Astrocyte (in vitro differentiated cells and primary cell): ENCODE measurements around the gene DCAF4. TPM values are rescaled to one million over a fixed set of nuclear protein-coding genes. Genes with fewer than 3 reads are reported as not detected.

Source experiments
- DNase-seq: peaks from one replicate; pipeline ENCODE4 v3.0.0-alpha.2; 2010; ENCODE audit warnings: low read depth
- FAIRE-seq: peaks from 2 replicates; lab custom pipeline; 2011; peaks lifted over from hg19 to GRCh38; lab: Jason Lieb, UNC
- H2AFZ ChIP-seq: 2 replicates; pipeline ENCODE4 v1.6.0; 2012; ENCODE audit warnings: low read depth, low read length, inconsistent platforms
- H3K27ac ChIP-seq: 2 replicates; pipeline ENCODE4 v1.5.1; 2011; ENCODE audit warnings: low read depth, low read length, inconsistent platforms
- H3K27me3 ChIP-seq: 2 replicates; pipeline ENCODE4 v1.6.0; 2011; ENCODE audit warnings: low read length, inconsistent platforms; ENCODE audit not compliant: insufficient read depth
- H3K36me3 ChIP-seq: 2 replicates; pipeline ENCODE4 v1.5.1; 2011; ENCODE audit warnings: low read length, inconsistent platforms; ENCODE audit not compliant: insufficient read depth
- H3K4me1 ChIP-seq: 2 replicates; pipeline ENCODE4 v1.5.1; 2011; ENCODE audit warnings: low read length, inconsistent platforms; ENCODE audit not compliant: insufficient read depth
- H3K4me2 ChIP-seq: 2 replicates; pipeline ENCODE4 v1.6.0; 2012; ENCODE audit warnings: low read length, inconsistent platforms
- H3K4me3 ChIP-seq: 2 replicates; pipeline ENCODE4 v1.5.1; 2011; ENCODE audit warnings: low read depth, mild to moderate bottlenecking, low read length, inconsistent platforms; ENCODE audit not compliant: insufficient read depth
- H3K79me2 ChIP-seq: 2 replicates; pipeline ENCODE4 v1.6.0; 2012; ENCODE audit warnings: mild to moderate bottlenecking, low read length, inconsistent platforms; ENCODE audit not compliant: insufficient read depth
- H3K9ac ChIP-seq: 2 replicates; pipeline ENCODE4 v1.6.0; 2012; ENCODE audit warnings: mild to moderate bottlenecking, low read length, inconsistent platforms
- H3K9me3 ChIP-seq: 2 replicates; pipeline ENCODE4 v1.5.1; 2012; ENCODE audit warnings: low read depth, mild to moderate bottlenecking, low read length, inconsistent platforms; ENCODE audit not compliant: insufficient read depth
- H4K20me1 ChIP-seq: 2 replicates; pipeline ENCODE4 v1.6.0; 2012; ENCODE audit warnings: low read length, inconsistent platforms; ENCODE audit not compliant: insufficient read depth
- H3K27ac Mint-ChIP-seq: one replicate; pipeline ENCODE4 v1.8.0; 2021; ENCODE audit warnings: mild to moderate bottlenecking, mixed read lengths; ENCODE audit not compliant: unreplicated experiment
- H3K27me3 Mint-ChIP-seq: one replicate; pipeline ENCODE4 v1.8.0; 2021; ENCODE audit warnings: low read depth, mixed read lengths; ENCODE audit not compliant: unreplicated experiment
- H3K36me3 Mint-ChIP-seq: one replicate; pipeline ENCODE4 v1.8.0; 2021; ENCODE audit warnings: low read depth, mixed read lengths; ENCODE audit not compliant: unreplicated experiment
- H3K4me1 Mint-ChIP-seq: one replicate; pipeline ENCODE4 v1.8.0; 2021; ENCODE audit warnings: low read depth, mixed read lengths; ENCODE audit not compliant: unreplicated experiment
- H3K4me3 Mint-ChIP-seq: one replicate; pipeline ENCODE4 v1.8.0; 2021; ENCODE audit warnings: mild to moderate bottlenecking, moderate library complexity, mixed read lengths; ENCODE audit not compliant: unreplicated experiment
- H3K9me3 Mint-ChIP-seq: one replicate; pipeline ENCODE4 v1.8.0; 2021; ENCODE audit warnings: mild to moderate bottlenecking, mixed read lengths; ENCODE audit not compliant: unreplicated experiment
- CTCF ChIP-seq: IDR thresholded peaks from 2 replicates; pipeline ENCODE4 v1.5.1; 2011; ENCODE audit warnings: low read depth, mild to moderate bottlenecking, inconsistent platforms, low read length, moderate library complexity; ENCODE audit not compliant: insufficient read depth
- EZH2 ChIP-seq: IDR thresholded peaks from 2 replicates; pipeline ENCODE4 v1.6.1; 2012; ENCODE audit warnings: mild to moderate bottlenecking, low read length, inconsistent platforms; ENCODE audit not compliant: insufficient read depth
- total RNA-seq: library from RNA; stranded (reverse); gene quantifications from 2 replicates; pipeline ENCODE4 v1.2.1, GENCODE V29; 2021

DCAF4 gene
- total RNA-seq, 1 donor from 2014 or later, result 33.5 TPM

- Mint-ChIP-seq H3K9me3 (no peaks in the 10 kb centered on the region), H3K4me1 (no peaks in the 10 kb centered on the region)
Observed at GRCh38 chr14:72880820-72881219, 45.4 kb upstream of the DCAF4 start.

GRCh38 chr14:72881543-72881942 is 44.7 kb upstream of the DCAF4 start:
- Mint-ChIP-seq H3K4me1 (no peaks in the 10 kb centered on the region), H3K27ac (no peak overlapping the region), H3K27me3 (peaks cover 8% of the 10 kb centered on the region), H3K4me3 (no peak overlapping the region), H3K9me3 (no peaks in the 10 kb centered on the region), H3K36me3 (peaks cover 6% of the 10 kb centered on the region)
- Histone ChIP-seq H3K4me1 (peaks cover 14% of the 10 kb centered on the region), H4K20me1 (peaks cover 70% of the 10 kb centered on the region), H3K4me2 (no peak overlapping the region), H3K4me3 (no peak overlapping the region), H3K9me3 (no peaks in the 10 kb centered on the region), H3K9ac (no peak overlapping the region), H3K27me3 (no peaks in the 10 kb centered on the region), H3K27ac (no peak overlapping the region), H3K36me3 (no peaks in the 10 kb centered on the region), H3K79me2 (peaks cover 94% of the 10 kb centered on the region), H2AFZ (no peak overlapping the region)
- FAIRE-seq (no peak), DNase-seq (no peak)
- TF ChIP-seq CTCF (no peak), EZH2 (no peak)

More at GRCh38 chr14:72880820-72881219, 45.4 kb upstream of the DCAF4 start:
- H3K27me3 ChIP-seq, result no peaks in the 10 kb centered on the region
- H2AFZ ChIP-seq, result no peak overlapping the region
- no peak for FAIRE-seq
- TF ChIP-seq CTCF (no peak), EZH2 (no peak)
- Mint-ChIP-seq H3K36me3 (peaks cover 5% of the 10 kb centered on the region), H3K27me3 (peaks cover 8% of the 10 kb centered on the region), H3K4me3 (no peak overlapping the region), H3K27ac (no peak overlapping the region)
- peaks cover 75% of the 10 kb centered on the region for H4K20me1 ChIP-seq
- no peak for DNase-seq
- H3K4me2 ChIP-seq, result no peak overlapping the region
- H3K36me3 ChIP-seq, result no peaks in the 10 kb centered on the region
- no peaks in the 10 kb centered on the region for H3K9me3 ChIP-seq
- no peak overlapping the region for H3K9ac ChIP-seq
- H3K4me1 ChIP-seq, result peaks cover 14% of the 10 kb centered on the region
- H3K4me3 ChIP-seq, result no peak overlapping the region
- H3K79me2 ChIP-seq, result peaks cover 94% of the 10 kb centered on the region
- no peak overlapping the region for H3K27ac ChIP-seq

- peaks cover 14% of the 10 kb centered on the region for H3K4me1 ChIP-seq
- no peaks in the 10 kb centered on the region for H3K4me1 Mint-ChIP-seq
- H4K20me1 ChIP-seq, result peaks cover 67% of the 10 kb centered on the region
- H3K36me3 Mint-ChIP-seq, result peaks cover 6% of the 10 kb centered on the region
- peaks cover 94% of the 10 kb centered on the region for H3K79me2 ChIP-seq
- no peak overlapping the region for H2AFZ ChIP-seq
- no peak overlapping the region for H3K4me3 ChIP-seq
- H3K9me3 Mint-ChIP-seq, result no peaks in the 10 kb centered on the region
- no peak overlapping the region for H3K27ac ChIP-seq
- no peaks in the 10 kb centered on the region for H3K27me3 ChIP-seq
- FAIRE-seq (no peak), DNase-seq (no peak)
- no peaks in the 10 kb centered on the region for H3K9me3 ChIP-seq
- no peak overlapping the region for H3K4me3 Mint-ChIP-seq
- TF ChIP-seq EZH2 (no peak), CTCF (no peak)
- H3K27me3 Mint-ChIP-seq, result peaks cover 8% of the 10 kb centered on the region
- no peak overlapping the region for H3K27ac Mint-ChIP-seq
- H3K36me3 ChIP-seq, result no peaks in the 10 kb centered on the region
- H3K4me2 ChIP-seq, result no peak overlapping the region
- H3K9ac ChIP-seq, result no peak overlapping the region
Observed at GRCh38 chr14:72882047-72882446, 44.2 kb upstream of the DCAF4 start.
